GM21786 (cell line): ENCODE results near the gene DNM3.

Experiments
- ATAC-seq: cut with Tn5 transposase; IDR thresholded peaks from one replicate; pipeline ENCODE4 v1.9.1; 2021; ENCODE audit not compliant: unreplicated experiment

Gene DNM3

DNA sequence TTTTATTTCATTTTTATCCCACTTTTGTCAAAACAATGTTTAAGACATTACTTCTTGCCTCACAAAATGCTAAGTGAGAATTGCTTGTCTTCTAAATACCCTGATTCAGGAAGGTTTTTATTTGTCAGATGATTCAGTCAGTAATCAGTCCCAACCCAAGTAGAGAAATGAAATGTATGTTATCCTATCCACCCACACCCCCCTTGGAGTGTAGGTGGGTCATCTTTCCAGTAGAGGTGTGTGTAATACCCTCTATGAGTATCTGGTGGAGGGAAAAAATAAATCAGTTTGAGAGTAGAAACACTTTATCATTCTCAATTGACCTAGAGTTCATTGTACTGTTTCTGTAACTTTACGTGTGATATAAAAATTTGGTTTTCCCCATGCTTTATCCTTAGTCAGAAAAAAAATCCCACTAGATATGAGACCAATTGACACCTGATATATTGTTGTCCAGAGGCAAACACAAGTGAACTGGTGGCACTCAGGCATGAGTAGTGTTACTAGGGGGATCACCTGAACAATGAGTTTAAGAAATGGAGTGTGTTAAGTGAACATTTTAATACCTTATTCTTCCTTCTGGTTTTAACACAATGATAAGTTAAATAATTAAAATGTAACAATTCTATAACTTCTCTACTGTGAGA lies 425.4 kb downstream of the DNM3 start:
- ATAC-seq = no peak

DNA sequence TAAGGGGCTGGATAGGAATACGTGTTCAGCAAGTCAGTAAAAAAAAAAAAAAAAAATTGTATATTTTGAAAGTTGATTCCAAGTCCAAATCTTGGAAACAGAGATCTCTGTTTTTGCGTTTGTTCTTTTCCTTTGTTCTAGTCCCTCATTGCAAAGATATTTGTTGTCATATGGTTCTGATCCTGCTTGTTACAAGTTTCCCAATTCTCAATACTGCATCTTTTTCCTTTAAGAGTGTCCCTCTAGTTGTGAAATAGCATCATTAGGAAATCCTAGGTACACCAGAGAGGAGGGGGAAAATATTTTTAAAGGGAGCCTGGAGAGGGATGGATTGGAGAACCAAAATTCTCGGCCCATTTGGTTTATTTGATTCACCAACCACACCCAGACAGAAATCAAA lies 426.9 kb downstream of the DNM3 start:
- no peak for ATAC-seq

DNA sequence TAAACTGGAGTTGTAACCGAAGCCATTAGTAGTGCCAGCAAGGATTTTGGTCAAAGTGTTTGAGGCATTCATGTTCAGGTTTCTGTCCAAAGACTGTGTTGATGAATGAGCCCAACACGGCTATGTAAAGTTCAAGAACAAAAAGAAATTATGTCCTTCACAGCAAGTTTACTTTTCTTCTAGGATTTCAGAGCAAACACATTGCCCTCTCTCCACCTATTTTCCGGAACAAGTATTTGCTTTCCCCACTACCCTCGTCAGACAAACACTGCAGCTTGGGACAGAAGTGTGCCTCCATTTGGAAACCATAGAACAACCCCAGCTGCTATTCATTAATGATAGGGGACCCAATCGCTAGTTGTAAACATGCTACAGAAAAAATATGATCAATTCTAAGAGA lies 427.8 kb downstream of the DNM3 start:
- no peak for ATAC-seq

DNA sequence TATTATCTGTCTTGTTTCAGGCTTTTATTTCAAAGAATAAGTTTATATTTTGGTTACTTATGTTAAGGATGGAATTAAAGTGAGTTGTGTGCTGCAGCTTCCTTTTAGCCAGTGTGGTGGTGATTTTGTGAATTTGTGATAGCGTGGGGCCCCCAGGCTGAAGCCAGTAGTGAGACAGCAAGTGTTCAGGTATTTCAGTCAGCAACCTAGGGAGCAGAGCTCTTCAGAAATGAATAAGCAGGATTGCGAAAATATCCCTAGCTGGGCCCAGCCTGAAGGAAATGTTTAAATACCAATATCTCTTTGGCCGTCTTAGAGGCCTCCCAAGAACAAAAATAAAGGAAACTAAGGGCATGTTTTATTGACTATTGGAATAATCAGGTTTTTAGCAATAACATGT lies 428.3 kb downstream of the DNM3 start:
- ATAC-seq = no peak

DNA sequence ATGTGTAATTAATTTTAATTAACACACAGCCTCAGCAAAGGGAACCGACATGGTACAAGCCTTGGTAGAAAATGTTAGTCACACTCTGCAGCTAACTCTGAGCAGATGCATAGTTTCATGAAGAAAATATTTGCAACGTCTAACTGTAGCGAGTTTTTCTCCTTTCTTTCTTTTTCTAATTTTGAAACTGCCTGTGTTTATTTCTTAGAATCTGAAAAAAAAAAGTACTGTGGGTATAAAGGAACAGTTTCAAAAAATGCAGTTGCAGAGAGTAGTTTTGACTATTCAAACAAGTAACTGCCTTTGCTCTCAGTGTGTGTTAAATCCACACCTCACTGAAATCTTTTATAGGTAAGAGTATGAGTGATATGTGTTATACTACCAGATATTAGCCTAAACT lies 429.3 kb downstream of the DNM3 start:
- ATAC-seq = no peak

DNA sequence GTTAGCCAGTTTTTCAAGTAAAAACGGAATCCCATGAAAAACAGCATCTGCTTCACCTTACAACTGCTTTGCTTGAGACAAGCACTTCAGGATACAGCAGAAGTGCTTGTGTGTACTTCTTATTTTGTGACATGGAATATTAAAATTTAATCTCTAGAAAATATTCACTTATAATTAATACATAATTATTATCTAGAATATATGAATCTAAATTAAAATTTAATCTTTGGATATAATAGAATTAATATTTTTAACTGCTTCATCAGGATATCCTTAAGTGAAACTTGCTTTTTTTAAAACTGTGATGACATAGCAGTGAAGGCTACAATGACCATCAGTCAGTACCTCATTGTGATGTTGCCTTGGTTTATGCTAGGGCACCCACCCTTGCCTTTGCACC lies 430.8 kb downstream of the DNM3 start:
- ATAC-seq = no peak

DNA sequence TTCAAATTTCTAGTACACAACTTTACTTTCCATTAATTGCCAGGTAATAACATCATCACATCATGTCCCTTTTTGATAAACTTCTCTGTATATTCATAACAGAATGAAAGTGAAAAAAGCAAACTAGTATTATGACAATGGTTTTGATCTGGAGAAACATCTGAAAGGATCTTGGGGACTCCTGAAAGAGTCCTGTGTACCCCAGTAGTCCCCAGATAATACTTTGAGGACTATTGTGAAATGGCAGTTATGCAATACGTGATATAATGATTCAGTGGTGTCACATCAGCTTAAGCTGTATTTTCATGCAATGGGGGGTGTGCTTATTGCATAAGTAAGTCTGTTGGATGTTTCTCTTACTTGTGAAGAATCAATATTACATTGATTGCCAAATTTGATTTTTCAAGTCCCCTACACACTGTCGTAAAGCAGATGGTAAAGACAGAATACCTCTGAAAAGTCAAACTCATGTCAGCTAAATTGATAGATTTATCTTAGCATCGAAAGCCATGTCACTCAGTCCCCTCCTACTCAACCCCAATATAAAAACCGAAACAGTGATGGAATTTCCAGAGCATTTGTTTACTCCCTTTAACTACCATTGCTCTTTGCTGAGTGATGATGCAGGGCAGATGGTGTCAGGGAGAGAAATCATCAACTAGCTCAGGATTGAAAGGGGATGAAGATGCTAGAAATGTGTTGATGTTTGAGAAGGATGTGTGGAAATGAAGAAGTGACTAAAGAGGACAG lies 432.5 kb downstream of the DNM3 start:
- ATAC-seq = no peak

DNA sequence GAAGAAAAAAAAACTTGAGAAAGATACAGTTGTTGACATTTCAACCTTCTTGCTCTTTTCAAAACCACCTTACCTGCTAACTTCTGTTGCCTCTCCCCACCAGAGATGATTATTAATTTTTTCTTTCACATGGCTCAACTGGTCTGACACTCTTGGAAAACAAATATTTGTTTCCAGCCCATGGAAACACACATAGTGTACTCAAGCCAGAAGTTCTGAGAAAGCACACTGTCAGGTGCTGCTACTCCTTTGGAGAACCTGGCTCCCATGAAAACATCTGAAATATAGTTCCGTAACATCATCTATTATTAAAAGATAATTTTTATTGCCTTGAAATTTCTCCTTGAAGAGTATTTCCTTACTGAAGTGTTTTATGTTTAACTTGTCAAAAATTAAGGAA lies 434.2 kb downstream of the DNM3 start:
- ATAC-seq = no peak

DNA sequence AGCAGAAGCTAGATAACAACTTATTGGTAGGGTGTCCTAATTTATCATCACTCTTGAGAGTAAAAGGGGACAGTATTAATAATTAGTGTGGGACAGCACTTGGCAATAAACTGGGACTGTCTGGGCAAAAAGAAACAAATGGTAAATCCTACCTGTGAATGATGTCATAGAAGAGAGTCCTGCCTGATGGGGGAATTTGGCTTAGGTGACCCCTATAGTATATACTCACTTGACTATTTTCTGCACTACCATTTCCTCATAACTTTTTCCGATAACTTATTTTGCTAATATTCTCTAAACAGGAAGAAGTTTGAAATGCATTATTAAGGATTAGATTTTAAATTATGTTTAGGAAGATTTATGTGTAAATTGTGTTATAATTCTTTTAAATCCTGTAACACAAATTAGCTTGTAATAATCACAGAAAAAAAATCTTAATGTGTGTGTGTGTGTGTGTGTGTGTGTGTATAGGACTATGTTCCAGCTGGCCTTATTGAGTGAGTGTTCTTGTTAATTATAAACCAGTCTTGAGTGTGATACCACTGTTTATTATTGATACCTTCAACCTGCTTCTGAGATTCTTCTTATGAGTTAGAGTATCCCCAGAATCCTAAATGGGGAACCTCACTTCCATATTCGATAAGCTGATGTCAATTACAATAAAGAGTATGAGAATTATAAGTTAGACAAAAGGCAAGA lies 435.0 kb downstream of the DNM3 start:
- ATAC-seq = no peak

DNA sequence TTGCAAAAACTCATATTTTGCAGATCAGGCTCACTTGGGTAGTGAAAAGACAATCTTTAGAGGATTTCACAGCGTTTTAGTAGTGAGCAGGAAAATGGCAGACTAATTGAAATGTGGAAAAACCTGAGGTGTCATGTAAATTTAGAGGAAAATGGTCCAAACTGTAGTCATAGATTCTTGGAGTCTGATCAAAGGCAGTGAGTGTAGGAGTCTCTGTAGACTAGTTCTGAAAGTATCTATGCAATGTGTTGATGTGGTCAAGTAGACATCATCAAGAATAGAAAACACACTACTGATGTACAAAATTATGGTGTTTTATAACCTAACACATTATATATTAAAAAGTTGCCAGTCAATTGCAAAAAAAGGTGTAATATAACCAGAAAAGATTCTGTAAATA lies 436.0 kb downstream of the DNM3 start:
- ATAC-seq = no peak

DNA sequence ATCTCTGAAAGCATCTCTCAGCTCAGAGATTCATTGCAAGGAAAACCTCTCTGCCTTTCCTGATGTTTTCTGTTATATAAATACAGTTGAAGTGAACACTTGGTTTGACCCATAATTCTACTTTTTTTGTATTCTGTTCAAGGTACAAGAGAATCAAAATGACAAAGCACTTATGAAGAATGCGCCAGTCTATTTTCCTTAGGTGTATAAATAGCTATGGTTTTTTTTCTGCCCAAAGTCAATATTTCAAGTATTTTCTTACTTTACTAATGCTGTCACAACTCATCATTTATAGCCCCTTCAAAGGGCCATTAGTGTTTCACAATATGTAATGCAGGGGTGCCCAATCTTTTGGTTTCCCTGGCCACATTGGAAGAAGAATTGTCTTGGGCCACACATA lies 436.7 kb downstream of the DNM3 start:
- ATAC-seq = no peak

DNA sequence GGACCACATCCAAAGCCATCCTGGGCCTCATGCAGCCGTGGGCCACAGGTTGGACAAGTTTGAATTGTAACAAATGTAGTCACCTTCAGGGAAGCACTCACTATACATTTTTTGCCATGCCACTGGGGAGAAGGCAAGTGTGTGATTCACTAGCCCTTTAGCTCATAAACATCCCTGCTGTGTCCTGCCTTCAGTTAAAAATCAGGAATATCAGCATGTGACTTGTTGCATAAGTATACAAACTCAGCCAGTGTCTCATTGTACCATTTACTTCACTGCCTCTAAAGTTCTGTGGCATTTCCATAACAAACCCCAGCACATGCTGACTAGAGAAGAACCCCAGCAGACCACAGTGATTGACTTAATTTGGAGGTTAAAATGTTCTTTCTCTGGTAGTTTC lies 437.2 kb downstream of the DNM3 start:
- no peak for ATAC-seq

DNA sequence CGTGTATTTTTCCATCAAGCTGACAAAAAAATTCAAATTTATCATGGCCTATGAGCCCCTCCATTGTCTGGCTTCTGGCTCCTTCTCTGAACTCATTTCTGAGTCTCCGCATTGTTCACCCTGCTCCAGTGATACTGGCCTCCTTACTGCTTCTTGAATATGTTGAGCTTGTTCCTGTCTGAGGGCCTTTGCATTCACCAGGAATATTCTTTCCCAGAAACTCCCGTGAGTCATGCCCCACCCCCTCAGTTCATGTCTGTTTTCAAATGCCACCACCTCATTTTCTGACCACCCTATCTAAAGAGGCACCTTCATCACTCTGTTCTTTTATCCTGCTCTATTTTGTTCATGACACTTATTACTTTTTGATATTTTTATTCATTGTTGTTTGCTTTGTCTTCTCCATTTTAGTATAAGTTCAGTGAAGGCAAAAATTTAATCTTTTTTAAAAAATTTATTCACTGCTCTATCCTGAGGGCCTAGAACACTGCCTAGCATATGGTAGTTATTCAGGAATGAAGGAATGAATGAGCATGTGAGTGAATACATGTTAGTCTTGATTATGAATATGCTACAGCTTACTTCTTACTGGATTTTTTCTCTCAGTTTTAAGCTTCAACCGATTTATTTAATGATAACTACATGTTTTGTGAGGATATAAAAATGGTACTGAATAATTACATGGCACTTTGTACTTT lies 438.8 kb downstream of the DNM3 start:
- ATAC-seq = no peak

DNA sequence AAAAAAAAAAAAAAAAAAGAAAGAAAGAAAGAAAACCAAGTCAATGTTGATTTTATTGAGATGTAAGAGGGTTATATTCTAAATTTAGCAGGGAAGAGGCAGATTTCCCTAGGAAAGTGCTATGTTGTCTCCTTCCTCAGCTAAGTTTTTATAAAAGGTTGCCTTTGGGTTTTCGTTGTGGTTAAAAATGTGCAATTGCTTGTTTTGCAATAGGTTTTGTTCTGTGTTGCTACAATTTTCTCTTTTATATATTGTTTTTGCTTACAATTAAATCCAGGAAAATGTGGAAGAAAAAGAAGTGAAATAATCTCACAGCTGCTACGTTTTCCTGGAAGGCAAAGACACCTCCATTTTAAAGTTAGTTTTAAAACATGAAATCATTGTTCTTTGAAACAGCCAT lies 442.5 kb downstream of the DNM3 start:
- ATAC-seq = no peak

DNA sequence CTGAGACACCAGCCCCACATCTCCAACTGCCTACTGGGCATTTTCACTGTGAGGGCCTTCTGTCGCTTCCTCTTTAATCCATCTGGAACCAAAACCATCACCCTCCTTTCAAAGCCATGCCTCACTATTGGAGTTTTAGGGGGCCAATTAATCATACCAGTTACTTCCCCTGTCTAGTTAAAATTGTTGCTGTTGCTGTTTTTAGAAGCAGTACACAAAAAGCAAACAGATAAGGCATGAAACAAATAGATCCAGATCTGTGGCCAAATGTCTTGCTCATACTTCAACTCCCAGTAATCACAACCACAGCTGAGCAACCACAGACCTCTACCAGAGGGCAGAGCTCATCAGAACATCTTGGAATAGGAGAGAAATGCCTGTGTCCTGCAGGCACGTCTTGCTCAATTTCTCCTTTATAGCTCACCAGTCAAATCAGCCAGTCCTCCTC lies 445.4 kb downstream of the DNM3 start:
- no peak for ATAC-seq

DNA sequence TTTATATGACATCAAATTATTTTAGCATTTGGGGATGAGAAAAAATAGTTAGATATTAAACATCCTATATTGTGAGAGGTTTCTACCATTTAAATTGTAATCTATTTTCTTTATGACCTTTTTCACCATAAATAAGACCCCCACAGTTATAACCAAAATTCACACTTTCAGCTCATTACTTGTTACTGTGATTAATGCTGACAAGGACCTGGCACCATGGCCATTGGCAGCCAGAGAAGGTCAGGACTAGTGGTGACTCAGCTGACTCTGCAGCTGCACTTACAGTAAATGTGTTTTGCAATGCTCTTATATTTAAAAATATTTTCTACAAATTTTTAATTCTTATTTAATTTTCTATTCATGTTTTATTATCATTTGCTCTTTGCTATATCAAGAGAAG lies 445.9 kb downstream of the DNM3 start:
- ATAC-seq = no peak

DNA sequence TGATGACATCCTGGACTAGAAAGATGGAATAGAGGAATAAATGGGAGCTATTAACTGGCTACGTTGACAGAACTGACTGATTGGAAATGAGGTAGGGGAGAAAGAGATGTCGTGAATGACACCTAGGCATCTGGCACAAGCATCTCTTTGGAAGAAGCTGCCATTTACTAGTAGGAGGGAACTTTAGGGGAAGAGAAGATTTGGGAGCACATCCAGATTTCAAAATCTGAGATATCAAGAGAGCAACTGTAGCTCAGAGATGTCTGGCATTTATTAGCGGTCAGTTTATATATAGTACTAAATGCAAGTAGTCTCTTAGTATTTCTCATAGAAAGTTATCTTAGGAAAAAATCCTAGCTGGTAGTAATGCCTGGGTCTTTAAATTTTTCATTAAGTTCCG lies 447.3 kb downstream of the DNM3 start:
- ATAC-seq = no peak

DNA sequence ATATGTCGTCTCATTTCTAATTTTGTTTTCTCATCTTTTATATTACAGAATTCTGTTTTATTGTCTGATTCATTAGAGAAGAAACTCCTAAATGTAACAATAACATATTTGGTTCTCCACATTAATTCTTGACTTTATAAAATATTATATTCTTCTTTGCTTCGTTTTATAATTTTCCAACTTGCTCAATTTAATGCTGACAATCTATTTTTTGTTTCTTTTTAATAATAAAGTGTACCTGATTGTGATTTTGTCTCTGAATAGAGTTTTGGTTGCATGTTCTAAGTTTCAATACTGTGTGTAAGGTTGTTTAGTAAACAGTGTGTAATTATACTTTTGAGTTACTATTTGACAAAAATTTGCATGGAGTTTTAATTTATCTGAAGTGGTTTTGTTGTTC lies 448.1 kb downstream of the DNM3 start:
- ATAC-seq = no peak

DNA sequence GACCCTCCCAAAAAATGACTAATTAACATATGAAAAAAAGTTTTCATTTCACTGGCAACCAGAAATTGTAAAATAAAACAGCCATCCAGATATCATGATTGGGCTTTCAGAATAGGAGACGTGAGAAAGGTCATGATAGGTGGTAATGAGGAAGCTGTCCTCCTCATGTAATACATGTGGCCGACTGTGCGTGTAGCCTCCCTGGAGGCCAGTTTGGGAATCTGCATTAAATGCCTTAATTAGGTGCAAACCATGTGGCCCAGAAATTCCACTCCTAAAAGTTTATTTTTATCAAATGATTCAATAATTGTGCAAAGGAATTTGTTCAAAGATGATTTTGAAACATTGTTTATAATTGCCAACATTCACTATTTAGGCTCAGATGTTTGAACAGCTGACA lies 451.5 kb downstream of the DNM3 start:
- no peak for ATAC-seq

DNA sequence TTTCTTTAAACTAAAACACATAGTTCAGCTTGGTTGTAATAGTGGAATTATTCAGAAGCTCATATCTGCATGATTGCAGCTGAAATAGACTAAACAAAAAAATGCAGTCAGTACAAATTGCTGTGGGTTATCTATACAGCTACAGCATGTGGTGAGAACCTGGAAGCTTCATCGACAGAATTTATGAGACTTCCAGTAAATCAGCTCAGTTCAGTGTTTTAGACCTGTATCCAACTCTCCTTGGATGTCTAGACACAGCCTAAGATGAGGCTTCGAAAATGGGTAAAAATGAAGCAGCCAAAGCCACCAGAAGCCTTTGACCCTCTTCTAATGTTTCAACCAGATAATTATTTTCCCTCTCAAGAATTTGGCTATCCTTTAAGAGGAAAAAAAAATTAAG lies 452.1 kb downstream of the DNM3 start:
- no peak for ATAC-seq

DNA sequence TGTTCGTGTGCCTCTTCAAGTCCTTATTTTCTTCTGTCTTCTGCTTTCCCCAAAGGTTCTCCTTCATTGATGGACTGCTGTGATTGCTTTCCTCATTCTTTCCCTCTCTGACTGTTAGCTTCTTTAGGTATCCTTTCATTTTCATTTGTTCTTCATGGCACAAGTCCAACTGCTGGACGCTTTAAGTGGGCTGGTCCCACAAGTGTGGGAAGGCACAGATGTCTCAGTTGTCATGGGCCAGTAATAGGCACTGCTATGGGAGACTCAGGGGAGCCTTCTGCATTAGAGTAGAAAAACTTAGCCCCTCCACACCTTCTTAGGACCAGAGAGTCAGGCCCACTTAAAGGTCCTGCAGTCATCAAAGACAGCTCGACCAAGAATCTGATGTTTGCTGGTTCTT lies 456.8 kb downstream of the DNM3 start:
- no peak for ATAC-seq

DNA sequence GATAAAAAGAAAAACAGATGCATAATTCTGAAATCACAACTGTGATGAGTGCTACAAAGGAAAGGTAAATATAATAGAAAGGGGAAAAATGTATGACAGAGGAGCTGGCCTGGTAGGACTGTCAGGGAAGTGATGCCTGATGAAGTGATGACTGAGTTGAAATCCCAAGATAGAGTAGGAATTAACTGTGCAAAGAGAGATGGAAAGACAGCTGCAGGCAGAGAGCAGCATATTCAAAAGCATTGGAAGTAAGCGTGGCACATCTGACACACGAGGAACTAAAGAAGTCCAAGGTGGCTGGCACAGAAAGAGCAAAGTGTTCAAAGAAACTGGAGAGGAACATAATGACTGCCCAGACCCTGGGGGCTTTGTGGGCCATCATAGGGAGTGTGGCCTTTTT lies 457.6 kb downstream of the DNM3 start:
- no peak for ATAC-seq
